Measurements from ENCODE around the gene BCL6B. TPM values are rescaled to one million over a fixed set of nuclear protein-coding genes. Genes with fewer than 3 reads are reported as not detected.

BCL6B gene
- total RNA-seq, 1 donor from 2014 or later, result 57.9 TPM

- peak; percentile 52 to 96 for DNase-seq (ENCODE audit: low read depth in 2 of 2)
These were observed 36.1 kb downstream of the BCL6B start for GRCh38 chr17:7058831-7059447.

GRCh38 chr17:7060165-7060891 lies 37.5 kb downstream of the BCL6B start:
- DNase-seq (ENCODE audit: low read depth in 2 of 2), result peak; percentile 78 to 100

GRCh38 chr17:7063518-7064094 lies 40.8 kb downstream of the BCL6B start:
- peak in 1 of 2 donors; percentile 23 for DNase-seq (ENCODE audit: low read depth in 2 of 2)

DNA sequence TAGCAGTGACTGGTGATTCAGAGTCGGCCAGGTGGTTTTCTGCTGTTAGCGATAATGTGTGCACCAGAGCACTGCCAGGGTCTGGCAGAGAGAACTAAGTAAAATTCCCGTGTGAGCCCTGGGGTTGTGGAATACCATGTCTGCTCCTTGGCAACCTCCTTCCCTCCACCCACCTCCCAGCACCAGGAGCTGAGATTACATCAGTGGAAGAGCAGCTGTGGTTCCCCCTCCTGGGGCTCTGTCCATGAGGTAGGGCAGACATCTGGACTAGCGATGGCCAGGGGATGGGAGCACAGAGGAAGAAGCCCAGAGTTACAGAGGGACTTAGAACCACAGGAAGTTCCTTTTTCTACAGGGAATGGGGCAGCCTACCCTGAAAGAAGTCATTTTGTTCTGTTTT lies 41.4 kb downstream of the BCL6B start:
- no peak for DNase-seq (ENCODE audit: low read depth in 2 of 2)

- no peak for DNase-seq (ENCODE audit: low read depth in 2 of 2)
These were observed 44.3 kb downstream of the BCL6B start for GRCh38 chr17:7067198-7067597.

GRCh38 chr17:7068268-7068667 lies 45.4 kb downstream of the BCL6B start:
- no peak for DNase-seq (ENCODE audit: low read depth in 2 of 2)

DNA sequence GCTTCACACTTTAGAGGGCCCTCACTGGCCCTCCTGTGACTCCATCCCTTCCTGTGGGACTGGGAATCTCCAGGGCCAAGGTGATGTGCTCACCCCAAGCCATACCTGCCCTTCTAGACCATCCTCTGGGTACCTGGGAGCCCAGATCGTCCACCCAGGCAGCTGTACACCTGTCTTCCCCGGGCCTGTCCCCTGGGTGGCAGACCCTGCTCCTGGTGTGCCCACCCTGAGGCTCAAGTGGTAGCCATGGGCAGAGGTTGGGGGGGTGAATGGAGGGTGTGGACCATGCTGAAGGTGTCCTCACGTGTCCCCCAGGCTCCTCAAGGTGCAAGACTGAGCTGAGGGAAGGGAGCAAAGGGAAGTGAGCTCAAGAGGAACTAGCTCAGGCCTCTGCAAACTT lies 47.9 kb downstream of the BCL6B start:
- no peak for DNase-seq (ENCODE audit: low read depth in 2 of 2)

DNA sequence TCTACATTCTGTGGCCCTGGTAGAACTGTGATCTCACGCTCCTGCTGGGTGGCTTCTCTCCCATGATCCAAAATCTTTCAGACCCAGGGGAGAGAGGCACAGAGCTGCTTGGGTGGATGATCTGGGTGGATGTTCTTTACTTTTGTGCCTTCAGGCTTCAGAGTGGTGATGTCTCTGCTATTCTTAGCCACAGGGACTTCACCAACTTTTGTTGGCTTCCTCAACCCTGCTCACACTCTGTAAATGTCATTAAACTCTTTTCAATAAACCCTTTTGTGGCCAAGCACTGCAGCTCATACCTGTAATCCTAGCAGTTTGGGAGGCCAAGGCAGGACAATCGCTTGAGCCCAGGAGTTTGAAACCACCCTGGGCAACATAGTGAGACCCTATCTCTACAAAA lies 49.6 kb downstream of the BCL6B start:
- no peak for DNase-seq (ENCODE audit: low read depth in 2 of 2)

GRCh38 chr17:7074931-7075330 lies 52.1 kb downstream of the BCL6B start:
- no peak for DNase-seq (ENCODE audit: low read depth in 2 of 2)

- DNase-seq (ENCODE audit: low read depth in 2 of 2), result no peak
These were observed 55.2 kb downstream of the BCL6B start for GRCh38 chr17:7077911-7078546.

- DNase-seq (ENCODE audit: low read depth in 2 of 2), result no peak
These were observed 55.9 kb downstream of the BCL6B start for GRCh38 chr17:7078711-7079110.

Other genes starting within 250 kb of the BCL6B start
- 11.6 and 34.6 TPM in 2 replicates for gene FBXO39, start 246.8 kb upstream of the BCL6B start, total RNA-seq
- gene TEKT1, start 191.3 kb upstream of the BCL6B start, total RNA-seq, result not detected in 2 replicates
- gene ALOX12, start 27.0 kb upstream of the BCL6B start, total RNA-seq, result not detected in 2 replicates
- 42.9 and 71.4 TPM in 2 replicates for gene RNASEK, start 10.4 kb upstream of the BCL6B start, total RNA-seq
- 1.4 and 2.0 TPM in 2 replicates for gene SLC16A13, start 13.0 kb downstream of the BCL6B start, total RNA-seq
- 1.0 and 1.9 TPM in 2 replicates for gene SLC16A11, start 21.0 kb downstream of the BCL6B start, total RNA-seq
- 1.8 and 3.5 TPM in 2 replicates for gene CLEC10A, start 57.2 kb downstream of the BCL6B start, total RNA-seq
- gene ASGR2, start 91.8 kb downstream of the BCL6B start, total RNA-seq, result under 0.01 TPM in 1 of 2 replicates, not detected in the other
- gene ASGR1, start 156.3 kb downstream of the BCL6B start, total RNA-seq, result 14.8 and 26.2 TPM in 2 replicates
- gene DLG4, start 196.8 kb downstream of the BCL6B start, total RNA-seq, result 5.3 and 11.4 TPM in 2 replicates
- gene ACADVL, start 196.9 kb downstream of the BCL6B start, total RNA-seq, result 219 and 341 TPM in 2 replicates
- gene DVL2, start 211.5 kb downstream of the BCL6B start, total RNA-seq, result 28.6 and 37.0 TPM in 2 replicates
- 29.7 and 45.6 TPM in 2 replicates for gene PHF23, start 216.4 kb downstream of the BCL6B start, total RNA-seq
- 92.6 and 197 TPM in 2 replicates for gene GABARAP, start 219.4 kb downstream of the BCL6B start, total RNA-seq
- 25.9 and 35.5 TPM in 2 replicates for gene CTDNEP1, start 228.7 kb downstream of the BCL6B start, total RNA-seq
- 31.8 and 34.6 TPM in 2 replicates for gene ELP5, start 229.2 kb downstream of the BCL6B start, total RNA-seq
- gene CLDN7, start 239.4 kb downstream of the BCL6B start, total RNA-seq, result 1.0 and 2.7 TPM in 2 replicates